ENCODE results near the gene DENND1A. TPM values are rescaled to one million over a fixed set of nuclear protein-coding genes. Genes with fewer than 3 reads are reported as not detected.

The DENND1A gene
- total and polyA plus RNA-seq, 2 donors from 2014 or later: 16.3 to 19.6 TPM

GRCh38 chr9:123772374-123772773, 157.6 kb downstream of the DENND1A start:
- FAIRE-seq (no peak), DNase-seq (no peak)
- no peak overlapping the region for H3K9ac ChIP-seq (ENCODE audit: low read length in 3 of 3)
- no peaks in the 10 kb centered on the region for H3K36me3 ChIP-seq (ENCODE audit: control insufficient read depth in 2 of 3, insufficient read depth in 3 of 3, low read length in 3 of 3)
- no peaks in the 10 kb centered on the region for H3K9me3 ChIP-seq (ENCODE audit: control insufficient read depth in 2 of 3, insufficient read depth in 1 of 3, low read length in 3 of 3)
- no peak for TF ChIP-seq CTCF (IDR thresholded peaks at IDR 0.05; ENCODE audit: borderline replicate concordance, extremely low read depth, insufficient read depth)
- no peaks in the 10 kb centered on the region for H3K27me3 ChIP-seq (ENCODE audit: control insufficient read depth, insufficient read depth, low read length)
- peaks cover 0 to 4% (median 0%) of the 10 kb centered on the region in 3 donors for H3K4me1 ChIP-seq (ENCODE audit: control insufficient read depth in 2 of 3, insufficient read depth in 2 of 3, low read depth in 1 of 3, low read length in 3 of 3)
- H3K4me3 ChIP-seq (ENCODE audit: low read length in 3 of 3): no peak overlapping the region
- intact Hi-C loops (cut with DNase I): no loop called here
- H3K27ac ChIP-seq (ENCODE audit: low read depth in 2 of 2, low read length in 2 of 2): no peak overlapping the region

GRCh38 chr9:123771690-123772089, 158.2 kb downstream of the DENND1A start:
- Histone ChIP-seq H3K4me3 (ENCODE audit: low read length in 3 of 3) (no peak overlapping the region), H3K9ac (ENCODE audit: low read length in 3 of 3) (no peak overlapping the region), H3K4me1 (ENCODE audit: control insufficient read depth in 2 of 3, insufficient read depth in 2 of 3, low read depth in 1 of 3, low read length in 3 of 3) (peaks cover 0 to 4% (median 0%) of the 10 kb centered on the region in 3 donors), H3K36me3 (ENCODE audit: control insufficient read depth in 2 of 3, insufficient read depth in 3 of 3, low read length in 3 of 3) (no peaks in the 10 kb centered on the region), H3K27ac (ENCODE audit: low read depth in 2 of 2, low read length in 2 of 2) (no peak overlapping the region), H3K27me3 (ENCODE audit: control insufficient read depth, insufficient read depth, low read length) (no peaks in the 10 kb centered on the region), H3K9me3 (ENCODE audit: control insufficient read depth in 2 of 3, insufficient read depth in 1 of 3, low read length in 3 of 3) (no peaks in the 10 kb centered on the region)
- TF ChIP-seq CTCF (IDR thresholded peaks at IDR 0.05; ENCODE audit: borderline replicate concordance, extremely low read depth, insufficient read depth): no peak
- DNase-seq: no peak
- intact Hi-C loops (cut with DNase I): no loop called here
- no peak for FAIRE-seq

- no peak overlapping the region for H3K27ac ChIP-seq (ENCODE audit: low read depth in 2 of 2, low read length in 2 of 2)
- H3K4me3 ChIP-seq (ENCODE audit: low read length in 3 of 3): no peak overlapping the region
- H3K4me1 ChIP-seq (ENCODE audit: control insufficient read depth in 2 of 3, insufficient read depth in 2 of 3, low read depth in 1 of 3, low read length in 3 of 3): peaks cover 0 to 4% (median 0%) of the 10 kb centered on the region in 3 donors
- TF ChIP-seq CTCF (IDR thresholded peaks at IDR 0.05; ENCODE audit: borderline replicate concordance, extremely low read depth, insufficient read depth): no peak
- no peak for DNase-seq
- no peaks in the 10 kb centered on the region for H3K36me3 ChIP-seq (ENCODE audit: control insufficient read depth in 2 of 3, insufficient read depth in 3 of 3, low read length in 3 of 3)
- no peaks in the 10 kb centered on the region for H3K27me3 ChIP-seq (ENCODE audit: control insufficient read depth, insufficient read depth, low read length)
- H3K9me3 ChIP-seq (ENCODE audit: control insufficient read depth in 2 of 3, insufficient read depth in 1 of 3, low read length in 3 of 3): no peaks in the 10 kb centered on the region
- intact Hi-C loops (cut with DNase I): no loop called here
- FAIRE-seq: no peak
- H3K9ac ChIP-seq (ENCODE audit: low read length in 3 of 3): no peak overlapping the region
Observed at GRCh38 chr9:123769719-123770118, 160.2 kb downstream of the DENND1A start.

Data from kidney (tissue), 14 donors.